HAP-1 (cell line): Measurements from ENCODE around the gene E4F1.
"Not testable (repeated sequence)": the region's sequence is repeated elsewhere in the genome, so short reads cannot be mapped to it uniquely, and the experiment has no call there.

ENCODE experiments used
- DNase-seq, 2 experiments: peaks; one replicate each; pipeline ENCODE4 v3.0.0-alpha.2; 2016 to 2020; ENCODE audit warnings: low spot score in 2 of 2
- H3K27me3 ChIP-seq: fragments of 250-450 bp; sonication (Bioruptor Pico); 2 replicates; pipeline ENCODE4 v1.5.1; 2020; ENCODE audit warnings: low read depth, mild to moderate bottlenecking, moderate library complexity
- H3K36me3 ChIP-seq: fragments of 250-450 bp; sonication (Bioruptor Pico); replicated peaks from 2 replicates; pipeline ENCODE4 v1.5.1; 2020; ENCODE audit warnings: mild to moderate bottlenecking
- H3K4me1 ChIP-seq: fragments of 250-450 bp; sonication (Bioruptor Pico); 2 replicates; pipeline ENCODE4 v1.5.1; 2020; ENCODE audit warnings: mild to moderate bottlenecking
- H3K4me3 ChIP-seq: fragments of 250-450 bp; sonication (Bioruptor Pico); 2 replicates; pipeline ENCODE4 v1.5.1; 2020; ENCODE audit warnings: mild to moderate bottlenecking, moderate library complexity
- H3K9me3 ChIP-seq: fragments of 250-450 bp; sonication (Bioruptor Pico); 2 replicates; pipeline ENCODE4 v1.5.1; 2020; ENCODE audit warnings: mild to moderate bottlenecking, moderate library complexity
- in situ Hi-C: fragments of 300-500 bp; cut with MboI; formaldehyde crosslinking; loops from 3 replicates; pipeline ENCODE4 v1.14.3; 2020; ENCODE audit warnings: low sequenced_read_pairs, inconsistent platforms, mixed read lengths

E4F1 gene

DNA sequence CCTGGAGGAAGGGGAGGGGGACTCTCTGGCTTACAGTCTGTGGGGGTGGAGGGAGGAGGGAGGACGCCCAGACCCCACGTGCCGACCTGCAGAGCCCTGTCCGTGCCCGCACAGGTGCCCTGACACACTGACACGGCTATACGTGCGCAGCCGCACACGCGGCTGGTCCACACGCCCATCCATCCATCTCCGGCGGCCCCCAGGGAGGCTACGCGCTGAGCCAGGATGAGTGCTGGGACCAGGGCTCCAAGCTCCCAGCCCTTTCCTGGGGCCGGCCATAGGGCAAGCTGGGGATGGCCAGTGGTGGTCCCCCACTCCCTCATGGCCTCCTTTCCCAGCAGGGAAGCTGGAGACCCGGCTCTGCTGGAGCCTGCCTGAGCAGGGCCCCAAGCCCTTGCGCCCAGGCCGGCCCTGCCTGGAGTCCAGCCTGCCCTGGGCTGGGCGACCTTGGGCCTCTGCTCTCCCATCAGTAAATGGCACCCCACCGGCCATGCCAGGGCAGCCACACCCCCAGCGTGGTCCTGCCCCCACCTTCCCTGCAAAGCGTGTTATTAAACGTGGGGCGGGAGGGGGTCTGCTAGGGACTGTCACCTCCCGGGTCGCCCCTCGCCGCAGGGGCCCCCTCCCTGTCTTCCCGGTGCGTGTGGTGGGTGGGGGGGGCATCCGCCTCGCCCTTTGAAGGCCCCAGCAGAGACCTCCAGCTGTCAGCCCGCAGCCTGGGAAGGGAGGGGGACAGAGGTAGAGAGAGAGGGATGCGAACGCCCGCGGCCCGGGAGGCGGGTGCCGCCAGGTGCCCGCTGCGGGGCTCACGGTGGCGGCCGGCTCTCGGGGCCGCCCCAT is 27.8 kb upstream of the E4F1 start:
- in situ Hi-C loops: no loop called here
- Histone ChIP-seq H3K4me1 (peaks cover 11% of the 10 kb centered on the region), H3K9me3 (no peaks in the 10 kb centered on the region), H3K36me3 (no peaks in the 10 kb centered on the region), H3K4me3 (peak overlapping the region; percentile 37), H3K27me3 (no peaks in the 10 kb centered on the region)
- DNase-seq: no peak

- no peaks in the 10 kb centered on the region for H3K36me3 ChIP-seq
- peak within 1 kb of the TSS; percentile 37 for H3K4me3 ChIP-seq
- no peaks in the 10 kb centered on the region for H3K9me3 ChIP-seq
- peaks cover 11% of the 10 kb centered on the region for H3K4me1 ChIP-seq
- in situ Hi-C loops: no loop called here
- H3K27me3 ChIP-seq: no peaks in the 10 kb centered on the region
- peak in 1 of 2 experiments; percentile 58 for DNase-seq
Observed at GRCh38 chr16:2196162-2196980, 27.0 kb upstream of the E4F1 start, which contains the start of gene CASKIN1. CASKIN1 (minus strand) TSS chr16:2196605; CDS start chr16:2196432, 173 bp downstream.

DNA sequence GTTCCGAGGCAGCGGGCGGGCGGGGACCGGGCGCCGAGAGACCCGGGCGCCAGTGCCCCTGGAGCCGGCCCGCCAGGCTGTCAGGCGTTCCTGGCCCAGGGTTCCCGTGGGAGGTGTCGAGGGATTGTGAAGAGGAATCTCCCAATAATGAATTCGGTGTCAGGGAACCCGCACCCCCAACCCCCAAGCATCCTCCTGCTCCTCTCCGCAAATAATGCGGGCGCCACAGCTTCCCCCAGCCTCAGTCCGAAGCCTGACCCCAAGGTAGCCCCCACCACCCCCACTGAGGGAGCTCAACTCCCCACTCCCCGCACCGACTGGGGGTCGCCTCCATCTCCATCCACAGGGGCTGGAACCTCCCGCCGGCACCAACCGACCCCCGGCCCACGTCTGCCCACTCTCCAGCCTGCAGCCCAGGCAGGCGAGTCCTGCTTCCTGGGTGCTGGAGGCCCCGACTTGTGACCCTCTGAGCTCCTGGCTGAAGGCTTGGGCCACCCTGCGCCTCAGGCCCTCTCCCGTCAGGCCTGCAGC is 26.3 kb upstream of the E4F1 start:
- peaks cover 11% of the 10 kb centered on the region for H3K4me1 ChIP-seq
- no peaks in the 10 kb centered on the region for H3K27me3 ChIP-seq
- in situ Hi-C loops: no loop called here
- no peak overlapping the region for H3K4me3 ChIP-seq
- no peaks in the 10 kb centered on the region for H3K36me3 ChIP-seq
- H3K9me3 ChIP-seq: no peaks in the 10 kb centered on the region
- DNase-seq: no peak

DNA sequence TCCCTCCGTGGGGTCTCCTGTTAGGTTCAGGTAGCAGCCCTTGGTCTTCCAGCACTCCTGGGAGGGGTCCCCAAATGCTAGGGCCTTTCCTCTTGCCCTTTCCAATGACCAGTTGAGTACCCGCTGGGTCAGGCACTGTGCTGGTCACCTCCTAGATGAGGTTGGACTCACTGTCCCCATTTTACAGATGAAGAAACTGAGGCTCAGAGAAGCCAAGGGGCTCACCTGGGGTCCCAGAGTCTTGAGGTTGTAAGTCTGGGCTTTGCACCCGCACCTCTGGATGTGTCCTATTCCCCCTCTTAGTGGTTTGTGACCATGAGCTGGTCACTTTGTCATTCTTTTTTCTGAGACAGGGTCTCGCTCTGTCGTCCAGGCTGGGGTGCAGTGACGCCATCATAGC is 25.6 kb upstream of the E4F1 start:
- Histone ChIP-seq H3K4me3 (no peak overlapping the region), H3K4me1 (peaks cover 11% of the 10 kb centered on the region), H3K9me3 (no peaks in the 10 kb centered on the region), H3K36me3 (no peaks in the 10 kb centered on the region), H3K27me3 (no peaks in the 10 kb centered on the region)
- in situ Hi-C loops: no loop called here
- no peak for DNase-seq

DNA sequence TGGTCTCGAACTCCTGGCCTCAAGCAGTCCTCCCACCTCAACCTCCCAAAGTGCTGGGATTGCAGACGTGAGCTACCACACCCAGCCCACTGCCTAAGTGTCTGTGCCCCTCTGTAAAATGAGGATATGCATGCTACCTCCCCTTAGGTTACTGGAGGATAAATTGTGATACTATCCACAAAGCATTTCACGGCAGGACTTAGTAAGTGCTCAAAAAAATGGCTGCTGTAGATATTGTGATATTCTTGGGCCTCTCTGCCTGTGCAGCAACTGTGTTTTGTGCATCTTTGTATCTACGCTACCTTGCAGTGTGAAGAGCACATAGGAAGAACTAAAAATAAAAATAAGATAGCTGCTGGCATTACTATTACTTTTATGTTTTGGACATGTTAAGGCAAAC is 25.1 kb upstream of the E4F1 start:
- no peak for DNase-seq
- H3K4me1 ChIP-seq: peaks cover 11% of the 10 kb centered on the region
- no peaks in the 10 kb centered on the region for H3K9me3 ChIP-seq
- H3K4me3 ChIP-seq: no peak overlapping the region
- H3K36me3 ChIP-seq: no peaks in the 10 kb centered on the region
- no peaks in the 10 kb centered on the region for H3K27me3 ChIP-seq
- in situ Hi-C loops: no loop called here

DNA sequence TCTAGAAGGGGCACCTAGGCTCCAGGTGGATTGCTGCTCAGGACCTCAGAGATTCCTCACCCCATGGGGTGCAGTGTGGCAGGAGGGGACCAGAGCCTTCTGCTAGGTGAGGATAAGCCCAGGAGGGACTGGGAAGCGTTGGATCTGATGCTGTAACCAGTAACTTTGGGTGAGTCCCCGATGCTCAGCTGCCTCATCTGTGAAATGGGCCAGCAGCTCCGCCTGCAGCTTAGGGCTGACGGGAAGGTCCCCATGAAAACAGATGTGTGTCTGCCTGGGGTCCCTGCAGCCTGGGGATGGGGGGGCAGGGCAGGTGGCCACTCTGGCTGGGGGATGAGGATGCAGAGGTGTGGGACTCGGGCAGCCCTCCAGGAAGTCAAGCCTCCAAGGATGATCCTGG is 24.3 kb upstream of the E4F1 start:
- Histone ChIP-seq H3K9me3 (no peaks in the 10 kb centered on the region), H3K4me3 (no peak overlapping the region), H3K27me3 (no peaks in the 10 kb centered on the region), H3K36me3 (no peaks in the 10 kb centered on the region), H3K4me1 (peaks cover 11% of the 10 kb centered on the region)
- no peak for DNase-seq
- in situ Hi-C loops: no loop called here

- in situ Hi-C loops: no loop called here
- Histone ChIP-seq H3K9me3 (no peaks in the 10 kb centered on the region), H3K27me3 (no peaks in the 10 kb centered on the region), H3K36me3 (no peaks in the 10 kb centered on the region), H3K4me1 (peaks cover 13% of the 10 kb centered on the region), H3K4me3 (no peak overlapping the region)
- no peak for DNase-seq
Observed at GRCh38 chr16:2199621-2200139, 23.7 kb upstream of the E4F1 start.

DNA sequence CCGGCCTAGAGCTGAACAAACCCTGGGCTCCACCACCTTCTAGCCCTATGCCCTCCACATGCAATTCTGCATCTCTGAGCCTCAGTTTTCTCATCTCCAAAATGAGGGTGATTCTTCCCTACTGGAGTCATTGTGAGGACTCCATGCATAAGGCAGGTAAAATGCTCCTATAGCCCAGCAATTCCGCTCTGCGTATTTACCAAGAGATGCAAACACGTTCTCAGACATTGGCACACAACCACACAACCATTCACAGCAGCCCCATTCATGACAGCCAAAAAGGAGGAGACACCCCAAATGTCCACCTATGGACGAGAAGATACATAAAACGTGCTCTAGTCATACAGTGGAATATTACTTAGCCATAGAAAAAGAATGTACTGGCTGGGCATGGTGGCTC is 23.1 kb upstream of the E4F1 start:
- peaks cover 7% of the 10 kb centered on the region for H3K4me1 ChIP-seq
- no peaks in the 10 kb centered on the region for H3K27me3 ChIP-seq
- H3K36me3 ChIP-seq: 0 out of 2 replicates have a peak, but pooled peaks cover under 1% of the 10 kb centered on the region
- H3K9me3 ChIP-seq: no peaks in the 10 kb centered on the region
- DNase-seq: no peak
- H3K4me3 ChIP-seq: no peak overlapping the region
- in situ Hi-C loops: no loop called here

DNA sequence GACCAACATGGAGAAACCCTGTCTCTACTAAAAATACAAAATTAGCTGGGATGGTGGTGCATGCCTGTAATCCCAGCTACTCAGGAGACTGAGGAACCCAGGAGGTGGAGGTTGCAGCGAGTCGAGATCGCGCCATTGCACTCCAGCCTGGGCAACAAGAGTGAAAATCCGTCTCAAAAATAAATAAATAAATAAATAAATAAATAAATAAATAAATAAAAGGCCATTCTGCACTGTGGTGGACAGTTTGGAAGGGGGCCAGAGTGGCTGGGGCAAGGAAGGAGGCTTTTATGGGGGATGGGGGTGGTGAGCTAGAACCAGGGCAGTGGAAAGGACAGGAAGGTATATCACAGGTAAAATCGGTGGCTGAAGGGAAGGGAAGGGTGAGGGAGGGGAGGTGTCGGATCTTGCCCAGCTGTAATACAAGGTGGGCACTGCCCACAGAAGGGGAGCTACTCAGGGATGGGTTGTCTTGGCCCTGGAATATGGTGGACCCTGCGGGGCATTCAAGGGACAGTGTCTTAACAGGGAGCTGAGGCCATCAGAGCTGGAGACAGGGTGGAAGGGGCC is 20.2 kb upstream of the E4F1 start:
- DNase-seq, H3K27me3 ChIP-seq: not testable (repeated sequence)

GRCh38 chr16:2204416-2205103 is 18.8 kb upstream of the E4F1 start:
- in situ Hi-C loops: no loop called here
- no peaks in the 10 kb centered on the region for H3K27me3 ChIP-seq
- H3K4me3 ChIP-seq: peak overlapping the region; percentile 100
- H3K9me3 ChIP-seq: no peaks in the 10 kb centered on the region
- no peak for DNase-seq
- H3K4me1 ChIP-seq: peaks cover 8% of the 10 kb centered on the region
- H3K36me3 ChIP-seq: peaks cover 33% of the 10 kb centered on the region

More for the DNA sequence above, 20.2 kb upstream of the E4F1 start:
- H3K4me3 ChIP-seq, in situ Hi-C loops, H3K9me3 ChIP-seq, H3K4me1 ChIP-seq: not testable (repeated sequence)
- H3K36me3 ChIP-seq: peaks cover 20% of the 10 kb centered on the region

- H3K4me3 ChIP-seq: peak within 1 kb of the TSS; percentile 100
- H3K4me1 ChIP-seq: peaks cover 8% of the 10 kb centered on the region
- DNase-seq: peak; percentile 72 to 82
- H3K36me3 ChIP-seq: peaks cover 36% of the 10 kb centered on the region
- in situ Hi-C loops: no loop called here
- H3K27me3 ChIP-seq: no peaks in the 10 kb centered on the region
- no peaks in the 10 kb centered on the region for H3K9me3 ChIP-seq
Observed at GRCh38 chr16:2205104-2205966, 18.1 kb upstream of the E4F1 start, which contains the start of gene MLST8. MLST8 (plus strand) TSS chr16:2205454; CDS start chr16:2206086, 632 bp downstream.

GRCh38 chr16:2205967-2206313 is 17.5 kb upstream of the E4F1 start:
- Histone ChIP-seq H3K9me3 (no peaks in the 10 kb centered on the region), H3K4me1 (peaks cover 8% of the 10 kb centered on the region), H3K4me3 (peak overlapping the region; percentile 100), H3K27me3 (no peaks in the 10 kb centered on the region), H3K36me3 (peaks cover 36% of the 10 kb centered on the region)
- in situ Hi-C loops: no loop called here
- DNase-seq: no peak
